Astrocyte of the spinal cord (primary cell): ENCODE data around the gene TUBA4A.

Source experiments
- DNase-seq: peaks from one replicate; pipeline ENCODE4 v3.0.0; 2011; ENCODE audit warnings: low read depth, low spot score
- H3K4me3 ChIP-seq: 2 replicates; pipeline ENCODE4 v1.5.1; 2011; ENCODE audit warnings: low read depth, mild to moderate bottlenecking, low read length, moderate library complexity
- in situ Hi-C: cut with HindIII; loops from 2 replicates; pipeline ENCODE4 v1.10.0; 2017; ENCODE audit warnings: low sequenced_read_pairs
- TF ChIP-seq, protein P1 (sequence below): IDR thresholded peaks from 2 replicates; pipeline ENCODE4 v1.5.1; 2012; ENCODE audit warnings: low read depth, mild to moderate bottlenecking, low read length, inconsistent platforms

Gene TUBA4A

GRCh38 chr2:219296631-219297391 is 43.1 kb upstream of the TUBA4A start:
- no peak for DNase-seq
- H3K4me3 ChIP-seq: no peak overlapping the region
- in situ Hi-C loops: no loop called here
- TF ChIP-seq, protein P1, sequence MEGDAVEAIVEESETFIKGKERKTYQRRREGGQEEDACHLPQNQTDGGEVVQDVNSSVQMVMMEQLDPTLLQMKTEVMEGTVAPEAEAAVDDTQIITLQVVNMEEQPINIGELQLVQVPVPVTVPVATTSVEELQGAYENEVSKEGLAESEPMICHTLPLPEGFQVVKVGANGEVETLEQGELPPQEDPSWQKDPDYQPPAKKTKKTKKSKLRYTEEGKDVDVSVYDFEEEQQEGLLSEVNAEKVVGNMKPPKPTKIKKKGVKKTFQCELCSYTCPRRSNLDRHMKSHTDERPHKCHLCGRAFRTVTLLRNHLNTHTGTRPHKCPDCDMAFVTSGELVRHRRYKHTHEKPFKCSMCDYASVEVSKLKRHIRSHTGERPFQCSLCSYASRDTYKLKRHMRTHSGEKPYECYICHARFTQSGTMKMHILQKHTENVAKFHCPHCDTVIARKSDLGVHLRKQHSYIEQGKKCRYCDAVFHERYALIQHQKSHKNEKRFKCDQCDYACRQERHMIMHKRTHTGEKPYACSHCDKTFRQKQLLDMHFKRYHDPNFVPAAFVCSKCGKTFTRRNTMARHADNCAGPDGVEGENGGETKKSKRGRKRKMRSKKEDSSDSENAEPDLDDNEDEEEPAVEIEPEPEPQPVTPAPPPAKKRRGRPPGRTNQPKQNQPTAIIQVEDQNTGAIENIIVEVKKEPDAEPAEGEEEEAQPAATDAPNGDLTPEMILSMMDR: no peak

GRCh38 chr2:219296142-219296541 is 42.4 kb upstream of the TUBA4A start:
- H3K4me3 ChIP-seq: no peak overlapping the region
- TF ChIP-seq, protein P1: no peak
- in situ Hi-C loops: no loop called here
- DNase-seq: no peak

- H3K4me3 ChIP-seq: peak overlapping the region; percentile 47
- DNase-seq: peak; percentile 77
- TF ChIP-seq, protein P1: peak; percentile 89
- in situ Hi-C loops: no loop called here
Measured at GRCh38 chr2:219294356-219295351, 40.9 kb upstream of the TUBA4A start.

- DNase-seq: no peak
- no peak overlapping the region for H3K4me3 ChIP-seq
- in situ Hi-C loops: no loop called here
- TF ChIP-seq, protein P1: no peak
Measured at GRCh38 chr2:219293736-219294231, 40.1 kb upstream of the TUBA4A start.

- no peak overlapping the region for H3K4me3 ChIP-seq
- TF ChIP-seq, protein P1: no peak
- in situ Hi-C loops: no loop called here
- DNase-seq: no peak
Measured at GRCh38 chr2:219292616-219293015, 38.9 kb upstream of the TUBA4A start.

- TF ChIP-seq, protein P1: no peak
- DNase-seq: no peak
- H3K4me3 ChIP-seq: no peak overlapping the region
- in situ Hi-C loops: no loop called here
Measured at GRCh38 chr2:219291910-219292490, 38.3 kb upstream of the TUBA4A start.
